Measurements from ENCODE around the gene GABARAP.

GABARAP gene

GRCh38 chr17:7239091-7240027, 2.9 kb downstream of the GABARAP start, which contains the start of gene PHF23:
PHF23 (minus strand) TSS chr17:7239457; CDS start chr17:7239279, 178 bp downstream.
- peak; percentile 97 for DNase-seq

DNA sequence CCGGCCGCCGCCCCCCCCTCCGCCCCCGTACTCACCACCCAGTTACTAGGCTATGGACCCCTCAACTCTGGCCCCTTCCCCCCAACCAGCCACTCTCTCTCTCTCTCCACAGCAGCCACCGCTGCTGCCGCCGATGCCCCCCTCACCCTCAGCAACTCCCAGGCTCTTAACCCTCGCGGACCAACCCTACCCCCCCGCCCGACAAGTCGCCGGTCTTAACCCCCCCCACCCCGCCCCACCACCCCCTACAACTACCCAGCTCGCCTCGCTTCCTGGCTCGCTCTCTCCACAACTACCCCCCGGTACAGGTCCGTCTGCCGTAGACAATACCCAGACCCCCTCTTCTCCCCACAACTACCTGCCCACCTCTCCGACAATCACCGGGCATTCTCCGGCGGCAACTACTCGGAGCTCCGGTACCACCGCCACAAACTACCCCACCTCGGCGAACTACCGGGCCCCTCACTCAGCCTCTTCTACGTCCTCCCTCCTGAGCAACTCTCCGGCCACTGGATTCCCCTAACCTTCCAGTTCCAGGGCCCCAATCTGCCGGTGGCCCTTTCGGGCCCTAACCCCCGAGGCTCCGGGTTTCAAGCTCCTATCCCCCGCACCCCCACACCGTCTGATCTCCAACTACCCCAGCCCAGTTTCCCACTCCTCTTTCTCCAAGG, 3.7 kb downstream of the GABARAP start:
- DNase-seq = peak; percentile 36

GRCh38 chr17:7237761-7238419, 4.4 kb downstream of the GABARAP start:
- DNase-seq = peak; percentile 80

DNA sequence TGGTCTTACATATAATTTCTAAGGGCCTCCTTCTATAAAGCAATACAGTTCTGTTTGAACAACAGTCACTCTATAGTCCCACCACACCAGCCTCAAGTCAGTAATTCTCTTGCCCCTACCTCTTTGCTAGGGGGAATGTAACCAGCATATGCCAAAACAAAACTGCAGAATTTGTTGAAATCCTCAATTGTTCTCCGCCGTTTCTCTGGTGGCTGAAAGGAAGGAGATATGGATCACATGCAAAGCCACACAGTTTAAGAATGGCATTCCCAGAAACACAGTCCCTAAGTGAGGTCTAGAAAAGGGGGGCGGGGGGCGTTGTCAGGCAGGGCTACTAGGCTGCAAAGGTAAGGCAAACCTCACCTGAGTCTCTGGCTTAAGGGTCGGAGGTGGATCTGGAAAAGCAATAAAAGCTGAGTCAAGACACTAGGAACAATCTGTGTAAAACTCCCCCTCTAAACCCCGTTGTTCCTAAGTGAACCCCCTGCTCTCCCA, 4.9 kb downstream of the GABARAP start:
- DNase-seq = no peak

DNA sequence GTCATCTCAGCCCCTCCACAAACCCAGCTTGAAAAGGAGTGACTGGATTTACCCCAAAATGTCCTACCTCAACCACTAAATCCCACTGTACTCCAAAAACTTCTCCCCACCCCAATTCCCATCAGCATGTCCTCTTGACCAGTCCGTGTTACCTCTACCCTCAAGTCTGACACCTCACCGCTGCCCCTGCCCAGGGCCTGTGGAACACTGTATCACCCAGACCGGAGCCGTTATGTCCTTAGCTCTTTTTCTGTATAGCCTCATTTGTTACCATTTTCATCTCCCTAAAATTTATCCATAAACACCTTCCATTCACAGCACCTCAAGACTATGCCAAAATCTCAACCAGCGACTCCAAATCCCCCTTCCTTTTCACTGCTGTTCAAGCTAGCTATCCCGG, 5.4 kb downstream of the GABARAP start:
- no peak for DNase-seq

DNA sequence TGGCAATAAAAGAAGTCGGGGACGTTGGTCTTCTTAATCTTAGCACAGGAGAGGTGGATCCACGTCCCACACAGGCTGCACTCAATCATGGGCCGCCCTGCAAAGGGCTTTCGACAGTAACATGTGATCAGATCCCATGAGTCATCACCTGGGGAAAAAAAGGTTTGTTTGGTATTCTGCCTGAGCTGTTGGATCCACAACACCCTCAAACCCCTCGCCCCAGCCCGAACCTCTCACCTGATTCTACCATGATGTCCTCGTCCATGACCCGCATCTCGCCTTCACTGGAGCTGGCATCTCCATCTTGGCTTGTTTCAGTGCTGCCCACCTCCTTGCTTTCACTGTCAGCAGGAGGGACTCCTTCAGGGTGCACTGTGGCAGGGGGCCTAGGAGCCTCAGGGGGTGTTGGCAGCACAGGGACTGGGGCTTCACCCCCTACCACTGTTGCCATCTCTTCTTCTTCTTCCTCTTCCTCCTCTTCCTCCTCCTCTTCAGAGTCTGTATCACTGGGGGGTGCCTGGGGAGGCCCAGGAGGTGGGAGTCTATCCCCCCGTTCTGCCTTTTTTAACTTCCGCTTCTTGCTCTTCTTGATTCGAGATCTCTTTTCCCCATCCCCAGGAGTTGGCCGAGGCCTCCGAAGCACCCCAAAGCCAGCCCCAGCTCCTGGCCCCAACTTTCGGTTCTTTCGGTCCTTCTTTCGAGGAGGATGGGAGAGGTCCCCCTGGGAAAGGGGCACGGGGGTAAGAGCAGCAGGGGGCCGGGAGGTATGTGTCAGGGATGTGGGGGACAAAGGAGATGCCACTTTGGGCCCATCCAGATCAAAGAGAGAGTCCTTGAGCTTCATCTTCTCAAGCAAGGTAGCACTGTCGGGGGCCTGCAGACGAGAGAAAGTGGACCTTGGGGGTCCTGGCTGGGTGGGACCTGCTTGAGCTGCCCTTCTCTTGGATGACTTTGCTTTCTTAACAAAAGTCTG, 6.3 kb downstream of the GABARAP start:
- no peak for DNase-seq

DNA sequence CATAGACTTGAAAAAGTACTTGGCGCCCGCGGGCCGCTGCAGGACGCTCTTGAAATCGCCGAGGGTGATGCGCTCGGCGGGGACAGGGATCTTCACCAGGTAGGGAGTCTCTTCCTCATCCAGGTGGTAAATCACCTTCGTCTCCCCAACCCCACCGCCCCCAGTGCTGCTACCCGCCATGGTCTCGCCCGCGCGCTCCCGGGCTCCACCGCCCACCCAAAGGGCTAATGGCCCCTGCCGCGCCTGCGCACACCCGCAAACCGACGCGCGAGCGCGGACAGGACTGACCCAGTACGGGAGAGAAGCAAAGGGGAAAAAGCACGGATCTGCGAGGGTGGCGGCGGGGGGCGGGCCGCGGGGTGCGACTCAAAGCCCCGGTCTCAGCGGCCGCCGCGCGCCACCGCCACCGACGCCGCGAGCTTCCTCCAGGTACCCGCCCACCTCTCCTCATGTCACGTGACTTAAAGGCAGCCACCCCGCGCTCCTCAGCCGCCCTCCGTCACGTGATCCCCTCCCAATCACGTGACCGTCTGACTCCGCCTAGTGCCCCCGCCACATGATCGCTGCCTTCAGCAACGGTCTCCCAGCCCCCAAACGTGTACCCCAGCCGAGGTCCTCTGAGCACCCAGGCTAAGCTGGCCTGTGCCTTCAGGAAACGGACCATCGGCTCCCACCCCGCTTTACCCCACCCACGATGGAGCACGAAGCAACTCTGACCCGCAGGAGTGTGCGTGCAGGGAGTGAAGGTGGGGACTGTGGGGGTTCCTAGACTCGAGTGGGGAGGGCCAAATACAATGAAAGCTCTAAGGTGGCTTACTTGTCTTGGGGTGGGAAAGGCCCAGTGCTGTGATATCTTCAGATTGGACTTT, 7.9 kb downstream of the GABARAP start, which contains the start of gene DVL2:
TSS of gene DVL2 (minus strand) at position 435 of the 869 bp plus-strand sequence. CDS start at position 180, 255 bp downstream.
- peak; percentile 95 for DNase-seq

GRCh38 chr17:7233701-7234082, 8.6 kb downstream of the GABARAP start:
- no peak for DNase-seq

DNA sequence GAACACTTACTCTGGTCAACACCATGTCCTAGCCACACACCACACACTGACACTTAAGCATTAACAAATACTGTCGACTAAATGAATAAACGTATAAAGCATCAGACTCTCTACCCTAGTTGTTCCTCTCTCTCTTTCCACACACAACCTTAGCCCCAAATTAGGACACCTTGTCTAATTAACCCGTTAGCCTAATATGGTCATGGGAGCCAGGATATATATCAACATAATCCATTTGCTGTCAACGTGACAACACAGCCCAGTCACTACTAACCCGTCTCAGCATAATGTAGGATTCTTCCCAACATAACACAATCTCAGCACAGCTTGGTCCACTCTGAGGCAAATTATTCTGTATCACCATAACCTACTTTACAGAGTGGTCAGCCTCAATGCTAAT, 10.1 kb downstream of the GABARAP start:
- DNase-seq = no peak

DNA sequence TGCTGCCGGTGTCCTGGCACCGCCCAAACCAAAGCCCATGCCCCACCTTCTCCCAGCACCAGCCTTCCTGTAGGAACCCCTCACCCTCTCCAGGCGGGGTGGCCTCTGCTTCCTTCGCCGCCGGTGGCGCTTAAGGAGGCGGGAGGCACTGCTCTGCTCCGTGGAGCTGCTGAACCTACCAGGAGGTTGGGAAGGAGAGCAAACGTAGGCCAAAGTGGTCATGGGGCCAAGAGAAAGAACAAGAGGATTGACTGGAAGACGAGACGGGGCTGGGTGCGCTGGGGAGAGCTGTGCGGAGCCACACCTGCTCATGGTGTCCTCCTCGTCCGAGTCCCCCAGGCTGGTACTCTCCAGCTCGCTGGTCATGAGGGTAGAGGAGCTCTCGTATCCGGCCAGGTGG, 12.7 kb downstream of the GABARAP start:
- no peak for DNase-seq

GRCh38 chr17:7228920-7229319, 13.3 kb downstream of the GABARAP start:
- no peak for DNase-seq

DNA sequence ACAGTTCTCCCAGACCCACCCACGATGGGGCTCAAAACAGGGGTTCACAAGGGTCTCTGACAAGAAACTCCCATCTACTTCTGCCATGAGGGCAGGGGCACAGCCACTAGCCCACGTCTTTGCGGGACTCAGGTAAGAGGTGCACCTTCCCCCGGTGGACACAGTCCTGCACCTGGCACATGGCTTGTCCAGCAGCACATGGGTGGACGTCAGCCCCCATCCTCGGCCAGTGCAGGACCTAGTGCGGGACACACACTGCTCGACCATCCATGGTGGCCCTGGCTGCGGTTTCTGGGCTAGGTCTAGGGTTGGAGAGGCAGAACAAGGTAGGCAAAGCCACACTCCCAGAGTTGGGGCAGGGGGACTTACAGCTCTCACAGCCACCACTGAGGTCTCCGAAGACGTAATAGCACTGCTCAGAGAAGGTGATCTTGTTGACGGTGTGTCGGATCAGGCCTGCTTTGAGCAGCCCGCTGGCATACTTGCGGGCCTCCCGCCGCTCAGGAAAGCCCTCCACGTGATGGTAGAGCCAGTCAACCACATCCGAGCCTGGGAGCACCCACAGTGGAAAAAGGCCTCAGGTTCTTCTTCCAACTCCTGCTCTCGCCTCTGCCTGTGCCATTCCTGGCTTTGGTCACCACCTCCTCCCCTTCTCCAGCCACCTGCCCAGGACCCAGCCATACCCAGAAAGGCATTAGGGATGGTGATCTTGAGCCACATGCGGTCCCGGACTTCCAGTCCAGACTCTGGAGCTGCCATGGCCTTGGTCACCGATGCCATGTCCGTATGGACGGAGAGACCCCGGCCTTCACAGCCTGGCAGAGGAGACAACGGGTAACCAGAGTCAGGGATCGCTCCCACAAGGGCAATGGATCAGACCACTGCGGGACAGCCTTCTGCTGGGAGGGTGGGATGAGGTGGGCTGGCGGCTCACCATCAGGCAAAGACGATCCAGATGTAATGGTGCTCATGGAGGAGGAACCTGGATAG, 15.2 kb downstream of the GABARAP start:
- no peak for DNase-seq

- no peak for DNase-seq
These were observed 16.4 kb downstream of the GABARAP start for GRCh38 chr17:7225711-7226331.

DNA sequence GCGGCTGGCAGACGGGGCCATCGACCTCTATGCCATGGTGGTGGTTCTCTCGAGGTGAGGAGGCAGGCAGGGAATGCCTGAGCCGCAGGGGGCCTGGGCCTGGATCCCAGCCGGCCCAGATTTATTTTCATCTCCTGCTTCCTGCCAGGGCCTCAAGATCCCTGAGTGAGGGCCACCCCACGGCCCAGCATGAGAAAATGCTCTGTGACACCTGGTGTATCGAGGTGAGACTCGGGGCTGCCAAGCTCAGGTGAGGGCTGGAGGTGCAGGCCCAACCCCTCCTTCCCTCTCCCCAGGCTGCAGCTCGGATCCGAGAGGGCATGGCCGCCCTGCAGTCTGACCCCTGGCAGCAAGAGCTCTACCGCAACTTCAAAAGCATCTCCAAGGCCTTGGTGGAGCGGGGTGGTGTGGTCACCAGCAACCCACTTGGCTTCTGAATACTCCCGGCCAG, 17.6 kb downstream of the GABARAP start:
- no peak for DNase-seq

DNA sequence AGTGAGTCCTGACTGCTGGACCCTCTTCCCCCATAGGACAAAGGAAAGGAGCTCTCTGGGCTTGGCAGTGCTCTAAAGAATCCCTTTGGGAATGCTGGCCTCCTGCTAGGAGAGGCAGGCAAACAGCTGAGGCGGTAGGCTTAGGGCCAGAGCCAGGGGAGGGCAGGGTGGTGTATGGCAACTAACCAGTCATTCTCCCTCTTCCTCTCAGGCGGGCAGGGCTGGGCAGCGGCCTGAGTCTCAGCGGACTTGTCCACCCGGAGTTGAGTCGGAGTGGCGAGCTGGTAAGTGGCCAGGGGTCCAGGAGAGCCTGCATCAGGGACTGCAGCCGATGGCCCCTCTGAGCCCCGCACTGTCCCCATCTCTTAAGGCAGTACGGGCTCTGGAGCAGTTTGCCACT, 18.1 kb downstream of the GABARAP start:
- no peak for DNase-seq

- no peak for DNase-seq
These were observed 18.9 kb downstream of the GABARAP start for GRCh38 chr17:7223375-7223774.

GRCh38 chr17:7222972-7223292, 19.3 kb downstream of the GABARAP start:
- no peak for DNase-seq

DNA sequence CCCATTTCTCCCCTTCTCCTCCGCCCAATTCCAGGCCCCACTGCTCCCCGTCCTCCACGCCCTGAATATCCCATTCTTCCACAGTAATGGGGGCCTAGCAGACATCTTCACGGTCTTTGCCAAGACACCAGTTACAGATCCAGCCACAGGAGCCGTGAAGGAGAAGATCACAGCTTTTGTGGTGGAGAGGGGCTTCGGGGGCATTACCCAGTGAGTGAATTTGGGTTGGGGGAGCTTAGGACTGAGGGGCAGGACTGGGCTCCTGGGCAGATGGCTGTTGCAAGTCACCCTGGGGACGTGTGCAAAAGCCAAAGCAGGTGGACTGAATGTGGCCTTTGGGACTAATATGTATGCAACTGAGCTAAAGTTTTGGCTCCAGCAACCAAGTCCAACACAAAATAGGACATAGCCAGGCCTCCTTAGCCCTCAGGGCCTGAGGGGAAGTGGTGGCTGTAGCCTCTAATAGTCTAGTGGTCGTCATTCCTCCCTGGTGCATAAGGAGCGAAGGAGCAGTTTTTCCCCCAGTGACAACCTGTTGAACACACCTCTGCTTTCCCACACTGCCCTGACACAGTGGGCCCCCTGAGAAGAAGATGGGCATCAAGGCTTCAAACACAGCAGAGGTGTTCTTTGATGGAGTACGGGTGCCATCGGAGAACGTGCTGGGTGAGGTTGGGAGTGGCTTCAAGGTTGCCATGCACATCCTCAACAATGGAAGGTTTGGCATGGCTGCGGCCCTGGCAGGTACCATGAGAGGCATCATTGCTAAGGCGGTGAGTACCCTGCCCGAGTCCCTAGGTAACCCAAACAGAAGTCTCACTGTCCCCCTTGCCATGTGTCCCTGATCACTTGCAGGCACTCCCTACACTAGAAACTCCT, 19.9 kb downstream of the GABARAP start:
- DNase-seq = no peak
